PC-3 (cell line): Measurements from ENCODE around the gene AGAP1. TPM values are rescaled to one million over a fixed set of nuclear protein-coding genes. Genes with fewer than 3 reads are reported as not detected.

Experiments
- ATAC-seq: fragments of 200-7000 bp; cut with Tn5 transposase; 2 replicates; pipeline ENCODE4 v1.9.1; 2020; ENCODE audit warnings: mild to moderate bottlenecking, moderate library complexity
- BruUV-seq: library from RNA; stranded (reverse); fragments of 400-500 nt; replicated peaks from 2 replicates; lab custom pipeline; 2021; lab: Mats Ljungman, UMichigan
- CTCF ChIA-PET: fragments of 300-600 bp; sonication (Branson Sonifier 250); formaldehyde crosslinking; loops from one replicate; lab custom pipeline; 2022; ENCODE audit warnings: antibody characterized with exemption; lab: Charles Lee
- POLR2A ChIA-PET: fragments of 300-600 bp; sonication (Branson Sonifier 250); formaldehyde crosslinking; loops from one replicate; lab custom pipeline; 2022; ENCODE audit warnings: antibody characterized with exemption; ENCODE audit not compliant: unreplicated experiment; lab: Charles Lee
- DNase-seq: peaks from one replicate; pipeline ENCODE4 v3.0.0-alpha.2; 2015
- H2AFZ ChIP-seq: fragments of 300-600 bp; sonication (generic); 2 replicates; pipeline ENCODE4 v1.6.0; 2016; ENCODE audit warnings: antibody characterized with exemption, low read length
- H3F3A ChIP-seq: fragments of 300-600 bp; sonication (generic); one replicate; pipeline ENCODE4 v1.6.0; 2017; ENCODE audit warnings: antibody characterized with exemption, low read length, control low read depth, mild to moderate bottlenecking; ENCODE audit not compliant: unreplicated experiment
- H3K27ac ChIP-seq: fragments of 300-600 bp; sonication (generic); 2 replicates; pipeline ENCODE4 v1.5.1; 2016; ENCODE audit warnings: mild to moderate bottlenecking, low read length
- H3K27me3 ChIP-seq: fragments of 300-600 bp; sonication (generic); 2 replicates; pipeline ENCODE4 v1.6.1; 2016; ENCODE audit warnings: low read length, mixed read lengths
- H3K36me3 ChIP-seq: fragments of 300-600 bp; sonication (generic); 2 replicates; pipeline ENCODE4 v1.6.1; 2016; ENCODE audit warnings: low read depth, mixed run types, low read length, mixed read lengths
- H3K4me1 ChIP-seq: fragments of 300-600 bp; sonication (generic); 2 replicates; pipeline ENCODE4 v1.5.1; 2016; ENCODE audit warnings: low read length; ENCODE audit not compliant: insufficient read depth
- H3K4me2 ChIP-seq: fragments of 300-600 bp; sonication (generic); 2 replicates; pipeline ENCODE4 v1.6.0; 2016; ENCODE audit warnings: low read length
- H3K4me3 ChIP-seq: fragments of 300-600 bp; sonication (generic); 2 replicates; pipeline ENCODE4 v1.5.1; 2016; ENCODE audit warnings: mild to moderate bottlenecking, low read length, mixed read lengths
- H3K79me2 ChIP-seq: fragments of 300-600 bp; sonication (generic); 2 replicates; pipeline ENCODE4 v1.6.1; 2017; ENCODE audit warnings: low read length, mixed read lengths
- H3K9ac ChIP-seq: fragments of 300-600 bp; sonication (generic); 2 replicates; pipeline ENCODE4 v1.6.0; 2016; ENCODE audit warnings: mild to moderate bottlenecking, low read length
- H3K9me2 ChIP-seq: fragments of 300-600 bp; sonication (generic); replicated peaks from 2 replicates; pipeline ENCODE4 v1.6.1; 2016; ENCODE audit warnings: mixed run types, low read length, mixed read lengths
- H3K9me3 ChIP-seq: fragments of 300-600 bp; sonication (generic); 2 replicates; pipeline ENCODE4 v1.6.1; 2016; ENCODE audit warnings: low read length, mixed read lengths
- H4K20me1 ChIP-seq: fragments of 300-600 bp; sonication (generic); 2 replicates; pipeline ENCODE4 v1.6.1; 2016; ENCODE audit warnings: low read length, mixed read lengths
- CTCF ChIP-seq: fragments of 300-600 bp; sonication (generic); conservative IDR thresholded peaks from 2 replicates; pipeline ENCODE4 v1.5.1; 2017; ENCODE audit warnings: antibody characterized with exemption, low read depth, mild to moderate bottlenecking, low read length
- EZH2 ChIP-seq: fragments of 300-600 bp; sonication (generic); IDR thresholded peaks from one replicate; pipeline ENCODE4 v1.6.1; 2017; ENCODE audit warnings: antibody characterized with exemption, mild to moderate bottlenecking, low read length; ENCODE audit not compliant: unreplicated experiment
- EZH2phosphoT487 ChIP-seq: fragments of 300-600 bp; sonication (generic); IDR thresholded peaks from 2 replicates; pipeline ENCODE4 v1.6.1; 2018; ENCODE audit warnings: mild to moderate bottlenecking, antibody characterized with exemption, low read length, borderline replicate concordance
- intact Hi-C: fragments of 100-400 bp; cut with micrococcal nuclease; formaldehyde crosslinking; loops from 2 replicates; pipeline ENCODE4 v1.9.0; 2023
- total RNA-seq: library from RNA; depleted of rRNA; stranded (reverse); fragments of >200 nt; gene quantifications from 2 replicates; pipeline ENCODE4 v1.2.3, GENCODE V29; 2014

Gene AGAP1
- total RNA-seq, 1 experiment from 2014 or later: 31.0 TPM

- Histone ChIP-seq H3K27me3 (no peaks in the 10 kb centered on the region), H3K4me2 (no peak overlapping the region), H3K9me3 (no peaks in the 10 kb centered on the region), H3K27ac (no peak overlapping the region), H3K36me3 (no peaks in the 10 kb centered on the region; the same call in 1 of the 2 replicates), H3K9ac (no peak overlapping the region), H3F3A (no peaks in the 10 kb centered on the region), H3K4me1 (no peaks in the 10 kb centered on the region), H3K4me3 (no peak overlapping the region), H3K9me2 (no peaks in the 10 kb centered on the region), H4K20me1 (no peaks in the 10 kb centered on the region), H3K79me2 (no peaks in the 10 kb centered on the region), H2AFZ (no peak overlapping the region)
- DNase-seq (no peak), ATAC-seq (no peak)
- POLR2A ChIA-PET: no interaction called here
- intact Hi-C loops: no loop called here
- CTCF ChIA-PET: no interaction called here
- no TSS peak for BruUV-seq
- TF ChIP-seq CTCF (no peak), EZH2phosphoT487 (no peak), EZH2 (no peak)
Observed at GRCh38 chr2:235784788-235785187, 290.9 kb downstream of the AGAP1 start.

GRCh38 chr2:235789552-235789951 lies 295.7 kb downstream of the AGAP1 start:
- Histone ChIP-seq H3K27me3 (no peaks in the 10 kb centered on the region), H4K20me1 (no peaks in the 10 kb centered on the region), H3K4me1 (no peaks in the 10 kb centered on the region), H3K4me2 (no peak overlapping the region), H3K9me2 (no peaks in the 10 kb centered on the region), H3K9me3 (no peaks in the 10 kb centered on the region), H3K4me3 (no peak overlapping the region), H3K36me3 (no peaks in the 10 kb centered on the region), H2AFZ (no peak overlapping the region), H3K9ac (no peak overlapping the region), H3K79me2 (no peaks in the 10 kb centered on the region), H3F3A (no peaks in the 10 kb centered on the region), H3K27ac (no peak overlapping the region)
- no peak for TF ChIP-seq CTCF
- no peak for TF ChIP-seq EZH2
- no peak for TF ChIP-seq EZH2phosphoT487
- ATAC-seq: no peak
- BruUV-seq: no TSS peak
- POLR2A ChIA-PET: no interaction called here
- intact Hi-C loops: no loop called here
- DNase-seq: no peak
- CTCF ChIA-PET: interaction anchor here (0.7 kb wide), 1 partner anchor 283 kb away, joined by 3 read pairs; no protein-coding TSS in a partner anchor

GRCh38 chr2:235793163-235793752 lies 299.4 kb downstream of the AGAP1 start:
- H3K27ac ChIP-seq: no peak overlapping the region
- intact Hi-C loops: no loop called here
- H3K36me3 ChIP-seq: peaks cover 9% of the 10 kb centered on the region
- no peak overlapping the region for H2AFZ ChIP-seq
- ChIA-PET CTCF (interaction anchor here (0.6 kb wide), 1 partner anchor 284 kb away, joined by 3 read pairs; no protein-coding TSS in a partner anchor), POLR2A (no interaction called here)
- peak; percentile 2 for DNase-seq
- peak; percentile 75 for ATAC-seq
- H3K9ac ChIP-seq: no peak overlapping the region
- TF ChIP-seq CTCF (peak; percentile 51), EZH2 (no peak), EZH2phosphoT487 (no peak)
- H3F3A ChIP-seq: no peaks in the 10 kb centered on the region
- no peak overlapping the region for H3K4me2 ChIP-seq
- no peaks in the 10 kb centered on the region for H4K20me1 ChIP-seq
- H3K4me1 ChIP-seq: no peaks in the 10 kb centered on the region
- H3K27me3 ChIP-seq: no peaks in the 10 kb centered on the region
- no peaks in the 10 kb centered on the region for H3K9me2 ChIP-seq
- no TSS peak for BruUV-seq
- H3K4me3 ChIP-seq: no peak overlapping the region
- no peaks in the 10 kb centered on the region for H3K79me2 ChIP-seq
- no peaks in the 10 kb centered on the region for H3K9me3 ChIP-seq
